HEK293 (cell line): ENCODE results near the gene DGUOK.

Experiments
- CTCF ChIA-PET: fragments of 350-600 bp; formaldehyde crosslinking; extraction: SDS; loops from one replicate; lab custom pipeline; 2021; ENCODE audit warnings: antibody characterized with exemption; lab: Yijun Ruan, JAX
- POLR2A ChIA-PET: fragments of 300-600 bp; formaldehyde crosslinking; extraction: SDS; loops from one replicate; lab custom pipeline; 2020; ENCODE audit warnings: antibody characterized with exemption, inconsistent platforms; lab: Yijun Ruan, JAX
- H3K27ac ChIP-seq: fragments of 200-500 bp; sonication (Bioruptor generic); 2 replicates; pipeline ENCODE4 v1.5.1; 2014; ENCODE audit warnings: low read depth, low read length, control low read depth, inconsistent platforms; ENCODE audit errors: extremely low read depth
- H3K36me3 ChIP-seq, 2 experiments: fragments of 200-500 bp in 1 of 2; sonication (Bioruptor generic) in 1 of 2; 1 replicate in 1 of 2; 2 replicates in 1 of 2; pipeline ENCODE4 v1.5.1; 2014 to 2017; ENCODE audit warnings: inconsistent platforms in 2 of 2, low read length in 2 of 2; ENCODE audit not compliant: control insufficient read depth in 2 of 2, insufficient read depth in 1 of 2
- H3K4me1 ChIP-seq: fragments of 200-500 bp; sonication (Bioruptor generic); 2 replicates; pipeline ENCODE4 v1.5.1; 2014; ENCODE audit warnings: mild to moderate bottlenecking, low read length, inconsistent platforms; ENCODE audit not compliant: control insufficient read depth, insufficient read depth
- H3K4me3 ChIP-seq: 2 replicates; pipeline ENCODE4 v1.5.1; 2011; ENCODE audit warnings: low read depth, mild to moderate bottlenecking, control low read depth, low read length, moderate library complexity
- H3K9me3 ChIP-seq: fragments of 200-500 bp; sonication (Bioruptor generic); 2 replicates; pipeline ENCODE4 v1.5.1; 2014; ENCODE audit warnings: low read depth, low read length, inconsistent platforms; ENCODE audit not compliant: control insufficient read depth, insufficient read depth
- BCL11B ChIP-seq: fragments of 450-650 bp; formaldehyde crosslinking; IDR thresholded peaks from 2 replicates; pipeline ENCODE4 v1.5.1; 2016; ENCODE audit warnings: low read depth, missing biosample characterization, missing genetic modification characterization
- EGR2 ChIP-seq: fragments of 450-650 bp; formaldehyde crosslinking; IDR thresholded peaks from 2 replicates; pipeline ENCODE4 v1.5.1; 2016; ENCODE audit warnings: low read depth, missing biosample characterization, missing genetic modification characterization
- GFI1B ChIP-seq: fragments of 450-650 bp; formaldehyde crosslinking; IDR thresholded peaks from 2 replicates; pipeline ENCODE4 v1.5.1; 2016; ENCODE audit warnings: missing biosample characterization, missing genetic modification characterization
- GLI2 ChIP-seq: fragments of 450-650 bp; formaldehyde crosslinking; IDR thresholded peaks from 2 replicates; pipeline ENCODE4; 2017; ENCODE audit warnings: missing biosample characterization, missing genetic modification characterization, low read depth, borderline replicate concordance
- MZF1 ChIP-seq: fragments of 450-650 bp; formaldehyde crosslinking; IDR thresholded peaks from 2 replicates; pipeline ENCODE4 v1.5.1; 2017; ENCODE audit warnings: missing biosample characterization, missing genetic modification characterization, borderline replicate concordance
- OVOL3 ChIP-seq: fragments of 450-650 bp; formaldehyde crosslinking; IDR thresholded peaks from 2 replicates; pipeline ENCODE4 v1.5.1; 2016; ENCODE audit warnings: missing biosample characterization, missing genetic modification characterization
- SETDB1 ChIP-seq: IDR thresholded peaks from one replicate; pipeline ENCODE4 v1.6.1; 2017; ENCODE audit warnings: mild to moderate bottlenecking, low read length, moderate library complexity, mixed read lengths; ENCODE audit not compliant: insufficient read length
- ZBTB48 ChIP-seq: fragments of 450-650 bp; formaldehyde crosslinking; IDR thresholded peaks from 2 replicates; pipeline ENCODE4 v1.5.1; 2016; ENCODE audit warnings: missing biosample characterization, missing genetic modification characterization
- ZFHX2 ChIP-seq: fragments of 450-650 bp; formaldehyde crosslinking; conservative IDR thresholded peaks from 2 replicates; pipeline ENCODE4 v1.5.1; 2016; ENCODE audit warnings: missing biosample characterization, missing genetic modification characterization
- ZFP3 ChIP-seq: fragments of 450-650 bp; formaldehyde crosslinking; IDR thresholded peaks from 2 replicates; pipeline ENCODE4 v1.5.1; 2016; ENCODE audit warnings: low read depth, missing biosample characterization, missing genetic modification characterization
- ZNF114 ChIP-seq: fragments of 450-650 bp; formaldehyde crosslinking; IDR thresholded peaks from 2 replicates; pipeline ENCODE4 v1.5.0; 2017; ENCODE audit warnings: missing biosample characterization, missing genetic modification characterization
- ZNF354C ChIP-seq: fragments of 450-650 bp; formaldehyde crosslinking; IDR thresholded peaks from 2 replicates; pipeline ENCODE4 v1.5.1; 2016; ENCODE audit warnings: missing biosample characterization, missing genetic modification characterization, low read depth, borderline replicate concordance
- ZNF501 ChIP-seq: fragments of 450-650 bp; formaldehyde crosslinking; IDR thresholded peaks from 2 replicates; pipeline ENCODE4 v1.5.1; 2016; ENCODE audit warnings: missing biosample characterization, missing genetic modification characterization
- ZNF580 ChIP-seq: fragments of 450-650 bp; formaldehyde crosslinking; IDR thresholded peaks from 2 replicates; pipeline ENCODE4 v1.5.1; 2016; ENCODE audit warnings: missing biosample characterization, missing genetic modification characterization
- ZNF629 ChIP-seq: fragments of 450-650 bp; formaldehyde crosslinking; IDR thresholded peaks from 2 replicates; pipeline ENCODE4 v1.5.1; 2017; ENCODE audit warnings: missing biosample characterization, missing genetic modification characterization
- ZNF692 ChIP-seq: fragments of 450-650 bp; formaldehyde crosslinking; IDR thresholded peaks from 2 replicates; pipeline ENCODE4 v1.5.1; 2016; ENCODE audit warnings: missing biosample characterization, missing genetic modification characterization
- ZNF76 ChIP-seq: fragments of 450-650 bp; formaldehyde crosslinking; IDR thresholded peaks from 2 replicates; pipeline ENCODE4; 2016; ENCODE audit warnings: low read depth, missing biosample characterization, missing genetic modification characterization, borderline replicate concordance
- ZSCAN23 ChIP-seq: fragments of 450-650 bp; formaldehyde crosslinking; IDR thresholded peaks from 2 replicates; pipeline ENCODE4 v1.5.1; 2016; ENCODE audit warnings: missing biosample characterization, missing genetic modification characterization
- TF ChIP-seq, protein P1 (sequence below): fragments of 450-650 bp; formaldehyde crosslinking; IDR thresholded peaks from 2 replicates; pipeline ENCODE4 v1.5.1; 2016; ENCODE audit warnings: missing biosample characterization, missing genetic modification characterization, low read depth

DGUOK gene

DNA sequence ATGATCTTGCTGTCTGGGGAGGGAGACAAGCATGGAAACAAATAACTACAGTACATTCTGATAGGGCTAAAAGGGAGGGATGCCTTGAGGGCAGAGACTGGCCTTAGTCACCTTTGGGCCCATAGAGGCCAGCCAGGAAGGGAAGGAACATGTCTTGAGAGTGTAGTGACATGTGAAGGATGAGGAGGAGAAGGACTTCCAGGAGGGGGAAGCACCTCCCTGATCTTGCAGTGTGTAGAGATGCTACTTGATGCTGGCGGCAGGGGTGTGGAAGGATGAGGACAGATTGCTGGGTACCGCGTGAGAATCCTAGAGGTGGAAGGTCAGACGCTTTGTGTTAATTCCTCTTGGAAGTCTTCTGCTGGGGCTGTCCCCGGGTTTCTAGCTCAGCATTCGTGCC is 71.1 kb downstream of the DGUOK start:
- ChIA-PET POLR2A (interaction anchor here (1.0 kb wide), 1 partner anchor 11 kb away, joined by 3 read pairs; no protein-coding TSS in a partner anchor), CTCF (no interaction called here)
- H3K27ac ChIP-seq, result no peak overlapping the region
- no peak for TF ChIP-seq ZBTB48
- TF ChIP-seq ZNF114 (tag by site-specific recombination), result no peak
- TF ChIP-seq ZNF629 (tag by site-specific recombination), result no peak
- no peak for TF ChIP-seq ZSCAN23 (tag by site-specific recombination)
- no peak for TF ChIP-seq ZNF76
- no peak for TF ChIP-seq ZNF580 (tag by site-specific recombination)
- no peak for TF ChIP-seq GLI2
- no peak for TF ChIP-seq ZNF501 (tag by site-specific recombination)
- TF ChIP-seq, protein P1, sequence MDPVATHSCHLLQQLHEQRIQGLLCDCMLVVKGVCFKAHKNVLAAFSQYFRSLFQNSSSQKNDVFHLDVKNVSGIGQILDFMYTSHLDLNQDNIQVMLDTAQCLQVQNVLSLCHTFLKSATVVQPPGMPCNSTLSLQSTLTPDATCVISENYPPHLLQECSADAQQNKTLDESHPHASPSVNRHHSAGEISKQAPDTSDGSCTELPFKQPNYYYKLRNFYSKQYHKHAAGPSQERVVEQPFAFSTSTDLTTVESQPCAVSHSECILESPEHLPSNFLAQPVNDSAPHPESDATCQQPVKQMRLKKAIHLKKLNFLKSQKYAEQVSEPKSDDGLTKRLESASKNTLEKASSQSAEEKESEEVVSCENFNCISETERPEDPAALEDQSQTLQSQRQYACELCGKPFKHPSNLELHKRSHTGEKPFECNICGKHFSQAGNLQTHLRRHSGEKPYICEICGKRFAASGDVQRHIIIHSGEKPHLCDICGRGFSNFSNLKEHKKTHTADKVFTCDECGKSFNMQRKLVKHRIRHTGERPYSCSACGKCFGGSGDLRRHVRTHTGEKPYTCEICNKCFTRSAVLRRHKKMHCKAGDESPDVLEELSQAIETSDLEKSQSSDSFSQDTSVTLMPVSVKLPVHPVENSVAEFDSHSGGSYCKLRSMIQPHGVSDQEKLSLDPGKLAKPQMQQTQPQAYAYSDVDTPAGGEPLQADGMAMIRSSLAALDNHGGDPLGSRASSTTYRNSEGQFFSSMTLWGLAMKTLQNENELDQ (tag by site-specific recombination), result no peak
- TF ChIP-seq BCL11B, result no peak
- no peak for TF ChIP-seq ZNF354C (tag by site-specific recombination)
- TF ChIP-seq ZNF692 (tag by site-specific recombination), result no peak
- no peak for TF ChIP-seq MZF1 (tag by site-specific recombination)
- TF ChIP-seq GFI1B, result no peak
- H3K9me3 ChIP-seq, result no peaks in the 10 kb centered on the region
- H3K36me3 ChIP-seq, result no peaks in the 10 kb centered on the region
- no peak overlapping the region for H3K4me3 ChIP-seq
- peaks cover 21% of the 10 kb centered on the region for H3K4me1 ChIP-seq

DNA sequence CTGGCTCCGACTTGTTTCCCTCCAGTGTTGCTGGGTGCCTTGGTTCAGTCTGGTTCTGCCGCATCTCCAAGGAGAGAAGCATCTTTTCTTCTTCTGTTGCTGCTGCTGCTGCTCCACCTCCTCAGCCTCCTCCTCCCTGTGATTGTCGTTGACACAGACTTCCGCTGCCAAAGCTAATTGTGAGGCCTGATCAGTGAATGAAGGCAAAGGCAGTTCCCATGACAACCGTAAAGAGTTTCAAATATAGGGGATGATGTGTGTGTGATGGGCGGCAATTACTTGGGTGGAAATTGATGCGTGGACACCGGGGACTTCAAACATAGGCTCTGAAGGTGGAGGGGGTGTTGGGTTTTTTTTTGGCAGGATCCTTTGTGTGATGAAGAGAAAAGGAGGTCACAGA is 71.8 kb downstream of the DGUOK start:
- TF ChIP-seq ZNF580 (tag by site-specific recombination) (no peak), ZFHX2 (tag by site-specific recombination) (peak; percentile 52; the same call in 1 of the 2 replicates), EGR2 (peak; percentile 76), SETDB1 (no peak)
- Histone ChIP-seq H3K36me3 (no peaks in the 10 kb centered on the region), H3K4me3 (no peak overlapping the region), H3K9me3 (no peaks in the 10 kb centered on the region), H3K4me1 (peaks cover 24% of the 10 kb centered on the region), H3K27ac (no peak overlapping the region)
- ChIA-PET POLR2A (no interaction called here), CTCF (interaction anchor here (0.7 kb wide), 1 partner anchor 190 kb away, joined by 3 read pairs; no protein-coding TSS in a partner anchor)

DNA sequence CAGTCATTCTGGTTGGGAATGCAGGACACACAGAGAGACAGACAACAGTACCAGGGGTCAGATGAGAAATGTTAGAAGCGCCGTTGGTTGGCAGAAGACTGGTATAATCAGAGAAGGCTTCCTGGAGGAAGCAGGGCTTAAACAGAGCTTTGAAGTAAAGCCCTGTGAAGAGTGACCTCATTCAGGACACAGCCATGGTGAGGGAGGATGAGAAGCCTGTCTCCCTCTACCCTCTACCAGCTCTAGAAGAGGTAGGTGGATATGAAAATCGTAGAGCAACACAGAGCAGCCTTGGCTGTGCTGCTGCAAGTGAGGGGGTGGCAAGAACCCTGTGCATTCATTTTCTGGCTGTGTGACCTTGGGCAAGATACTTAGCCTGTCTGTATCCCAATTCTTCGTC is 72.3 kb downstream of the DGUOK start:
- TF ChIP-seq ZFP3 (tag by site-specific recombination) (no peak), OVOL3 (tag by site-specific recombination) (no peak)
- Histone ChIP-seq H3K4me1 (peaks cover 27% of the 10 kb centered on the region), H3K9me3 (no peaks in the 10 kb centered on the region), H3K36me3 (no peaks in the 10 kb centered on the region), H3K27ac (no peak overlapping the region), H3K4me3 (no peak overlapping the region)
- POLR2A ChIA-PET, result no interaction called here
- CTCF ChIA-PET, result interaction anchor here (0.6 to 0.7 kb wide), 2 partner anchors 130 to 189 kb away, joined by 3 to 4 read pairs; no protein-coding TSS in a partner anchor
